Cardiac muscle cell (in vitro differentiated cells and primary cell): Measurements from ENCODE around the gene PRRG3. TPM values are rescaled to one million over a fixed set of nuclear protein-coding genes. Genes with fewer than 3 reads are reported as not detected.
"Not testable (repeated sequence)": the region's sequence is repeated elsewhere in the genome, so short reads cannot be mapped to it uniquely, and the experiment has no call there.

Experiments used
- DNase-seq, 2 donors: peaks; one replicate each; pipeline versions ENCODE4 v3.0.0 to v3.0.0-alpha.2; 2010 to 2017; ENCODE audit warnings: low read depth in 1 of 2, low spot score in 1 of 2
- H3K27ac ChIP-seq: fragments of 200-600 bp; sonication (generic); 2 replicates; pipeline ENCODE4 v1.5.1; 2016
- H3K27me3 ChIP-seq: fragments of 200-600 bp; sonication (generic); 2 replicates; pipeline ENCODE4 v1.6.0; 2016; ENCODE audit warnings: control low read depth
- H3K36me3 ChIP-seq: fragments of 200-600 bp; sonication (generic); 2 replicates; pipeline ENCODE4 v1.5.1; 2016; ENCODE audit warnings: control low read depth
- H3K4me1 ChIP-seq: fragments of 200-600 bp; sonication (generic); 2 replicates; pipeline ENCODE4 v1.8.1; 2017; ENCODE audit warnings: low read depth, mild to moderate bottlenecking, mixed run types
- H3K4me3 ChIP-seq: fragments of 200-600 bp; sonication (generic); 2 replicates; pipeline ENCODE4 v1.5.1; 2016; ENCODE audit warnings: mild to moderate bottlenecking
- H3K9me3 ChIP-seq: fragments of 200-600 bp; sonication (generic); 2 replicates; pipeline ENCODE4 v1.5.1; 2017; ENCODE audit warnings: low read depth, mild to moderate bottlenecking, control low read depth
- CTCF ChIP-seq: IDR thresholded peaks from 2 replicates; pipeline ENCODE4 v1.5.1; 2012; ENCODE audit warnings: low read depth, mild to moderate bottlenecking, low read length
- polyA plus RNA-seq: library from polyadenylated mRNA; unstranded; fragments of >200 nt; fragmentation: Nextera tagmentation; extraction: Ambion mirVana; gene quantifications from 2 replicates; pipeline ENCODE4 v1.2.1, GENCODE V29; 2016
- total RNA-seq: library from RNA; depleted of rRNA; stranded (reverse); fragments of >200 nt; gene quantifications from 2 replicates; pipeline ENCODE4 v1.2.3, GENCODE V29; 2016

Gene PRRG3
- total and polyA plus RNA-seq, 2 experiments from 2014 or later = 5.6 to 10.6 TPM

- DNase-seq = no peak
- TF ChIP-seq CTCF = no peak
- H3K27me3 ChIP-seq = no peaks in the 10 kb centered on the region
- no peaks in the 10 kb centered on the region for H3K36me3 ChIP-seq
- no peak overlapping the region for H3K4me3 ChIP-seq
- no peak overlapping the region for H3K27ac ChIP-seq
- no peaks in the 10 kb centered on the region for H3K4me1 ChIP-seq
- no peaks in the 10 kb centered on the region for H3K9me3 ChIP-seq
These were observed 7.6 kb upstream of the PRRG3 start for GRCh38 chrX:151687635-151688034.

- H3K27me3 ChIP-seq = no peaks in the 10 kb centered on the region
- no peaks in the 10 kb centered on the region for H3K9me3 ChIP-seq
- H3K36me3 ChIP-seq = no peaks in the 10 kb centered on the region
- H3K4me3 ChIP-seq = no peak overlapping the region
- TF ChIP-seq CTCF = no peak
- DNase-seq = no peak
- no peak overlapping the region for H3K27ac ChIP-seq
- no peaks in the 10 kb centered on the region for H3K4me1 ChIP-seq
These were observed 6.6 kb upstream of the PRRG3 start for GRCh38 chrX:151688695-151689094.

GRCh38 chrX:151692825-151693224 is 2.4 kb upstream of the PRRG3 start:
- H3K4me1 ChIP-seq = no peaks in the 10 kb centered on the region
- H3K36me3 ChIP-seq = no peaks in the 10 kb centered on the region
- no peaks in the 10 kb centered on the region for H3K27me3 ChIP-seq
- no peak for TF ChIP-seq CTCF
- H3K27ac ChIP-seq = no peak overlapping the region
- no peak for DNase-seq
- no peak overlapping the region for H3K4me3 ChIP-seq
- H3K9me3 ChIP-seq = no peaks in the 10 kb centered on the region

GRCh38 chrX:151694121-151694520 is 1.1 kb upstream of the PRRG3 start:
- Histone ChIP-seq H3K9me3 (no peaks in the 10 kb centered on the region), H3K36me3 (no peaks in the 10 kb centered on the region), H3K27me3 (no peaks in the 10 kb centered on the region), H3K27ac (no peak overlapping the region), H3K4me1 (no peaks in the 10 kb centered on the region), H3K4me3 (no peak overlapping the region)
- TF ChIP-seq CTCF = no peak
- no peak for DNase-seq

GRCh38 chrX:151695583-151696340 is 504 bp downstream of the PRRG3 start:
- Histone ChIP-seq H3K27me3 (no peaks in the 10 kb centered on the region), H3K27ac (no peak overlapping the region)
- no peak for TF ChIP-seq CTCF

GRCh38 chrX:151697082-151697481 is 1.8 kb downstream of the PRRG3 start:
- not testable (repeated sequence) for H3K9me3 ChIP-seq, H3K4me1 ChIP-seq, DNase-seq, H3K27me3 ChIP-seq, H3K36me3 ChIP-seq, H3K27ac ChIP-seq, H3K4me3 ChIP-seq

More at GRCh38 chrX:151695583-151696340, 504 bp downstream of the PRRG3 start:
- Histone ChIP-seq H3K9me3 (no peaks in the 10 kb centered on the region), H3K4me1 (no peaks in the 10 kb centered on the region), H3K36me3 (no peaks in the 10 kb centered on the region), H3K4me3 (peak overlapping the region; percentile 30)
- no peak for DNase-seq
